Activated CD4-positive, alpha-beta T cell treated with anti-CD3 and anti-CD28 coated beads for 1 hour (primary cell): Measurements from ENCODE around the gene TNS4.

Experiments used
- DNase-seq: peaks from one replicate; pipeline ENCODE4 v3.0.0-alpha.2; 2020

The TNS4 gene

DNA sequence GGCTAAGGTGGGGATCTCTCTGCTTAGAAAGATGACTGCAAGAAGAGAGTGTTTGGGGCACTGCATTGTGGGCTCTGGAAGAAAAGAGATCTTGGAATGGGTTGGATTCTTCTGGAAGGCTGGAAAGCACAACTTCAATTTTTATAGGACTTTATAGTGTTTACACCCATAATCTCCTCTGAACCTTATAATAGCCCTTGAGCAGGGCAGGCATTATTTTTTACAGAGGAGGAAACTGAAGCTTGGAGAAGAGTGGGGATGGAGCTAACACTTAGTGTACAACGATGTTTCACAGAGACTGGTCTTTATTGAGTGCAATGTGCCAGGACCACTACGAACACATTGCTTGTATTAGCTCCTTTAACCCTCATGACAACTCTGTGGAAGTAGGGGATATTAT lies 10.4 kb downstream of the TNS4 start:
- DNase-seq = no peak

DNA sequence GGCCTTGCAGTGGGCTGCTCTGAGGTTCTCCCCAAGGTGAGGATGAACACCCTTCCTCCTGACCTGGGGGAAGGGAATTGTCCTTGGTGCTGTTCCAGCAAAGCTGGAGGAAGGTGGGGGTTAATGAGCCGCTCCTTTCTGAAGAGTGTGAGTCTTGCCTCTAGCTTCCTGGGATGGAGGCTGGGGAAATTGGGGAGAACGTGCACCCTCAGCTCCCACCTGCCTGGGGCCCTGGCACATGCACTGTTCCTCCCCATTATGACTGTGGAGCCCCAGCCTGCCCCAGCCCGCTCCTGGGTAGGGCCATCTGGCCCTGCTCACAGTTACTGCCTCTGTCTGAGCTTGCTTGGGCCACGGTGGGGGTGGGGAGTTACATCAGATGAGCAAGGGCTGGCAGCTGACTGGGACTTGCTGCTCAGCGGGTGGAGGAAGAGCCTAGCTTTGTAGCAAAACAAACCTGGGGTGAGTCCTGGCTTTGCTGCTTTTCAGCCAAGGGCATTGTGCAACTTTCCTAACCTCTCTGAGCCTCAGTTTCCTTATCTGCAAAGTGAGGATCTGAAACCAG lies 11.1 kb downstream of the TNS4 start:
- DNase-seq = no peak

DNA sequence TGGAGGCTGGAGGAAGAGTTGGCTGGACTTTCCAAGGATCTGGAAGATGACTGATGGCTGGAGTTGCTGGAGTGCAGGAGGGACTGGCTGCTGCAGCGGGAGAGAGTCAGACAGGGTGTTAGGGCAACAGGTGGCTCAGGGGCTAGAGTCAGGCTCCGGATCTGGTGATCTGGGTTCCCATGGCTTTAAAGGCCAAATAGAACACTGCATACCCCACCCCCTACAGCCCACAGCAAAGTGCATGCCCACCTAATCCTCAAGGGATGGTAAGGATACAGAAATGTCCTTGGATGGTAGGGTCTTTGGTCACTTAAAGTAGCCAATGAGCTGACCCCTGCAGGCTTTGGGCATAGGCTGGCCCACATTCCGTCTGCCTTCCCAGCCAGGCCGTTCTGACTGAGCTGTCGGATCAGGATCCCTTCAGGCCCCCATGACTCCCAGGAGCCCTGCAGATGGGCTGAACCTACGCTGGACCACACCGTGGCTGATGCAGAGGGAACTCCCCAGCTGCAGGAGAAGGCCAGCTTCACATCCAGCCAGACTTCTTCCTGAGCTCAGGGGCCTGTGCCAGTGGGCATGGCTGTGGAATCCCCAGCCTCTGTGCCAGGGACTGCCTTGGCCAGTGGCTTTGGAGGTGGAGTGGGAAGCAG lies 13.9 kb downstream of the TNS4 start:
- no peak for DNase-seq

DNA sequence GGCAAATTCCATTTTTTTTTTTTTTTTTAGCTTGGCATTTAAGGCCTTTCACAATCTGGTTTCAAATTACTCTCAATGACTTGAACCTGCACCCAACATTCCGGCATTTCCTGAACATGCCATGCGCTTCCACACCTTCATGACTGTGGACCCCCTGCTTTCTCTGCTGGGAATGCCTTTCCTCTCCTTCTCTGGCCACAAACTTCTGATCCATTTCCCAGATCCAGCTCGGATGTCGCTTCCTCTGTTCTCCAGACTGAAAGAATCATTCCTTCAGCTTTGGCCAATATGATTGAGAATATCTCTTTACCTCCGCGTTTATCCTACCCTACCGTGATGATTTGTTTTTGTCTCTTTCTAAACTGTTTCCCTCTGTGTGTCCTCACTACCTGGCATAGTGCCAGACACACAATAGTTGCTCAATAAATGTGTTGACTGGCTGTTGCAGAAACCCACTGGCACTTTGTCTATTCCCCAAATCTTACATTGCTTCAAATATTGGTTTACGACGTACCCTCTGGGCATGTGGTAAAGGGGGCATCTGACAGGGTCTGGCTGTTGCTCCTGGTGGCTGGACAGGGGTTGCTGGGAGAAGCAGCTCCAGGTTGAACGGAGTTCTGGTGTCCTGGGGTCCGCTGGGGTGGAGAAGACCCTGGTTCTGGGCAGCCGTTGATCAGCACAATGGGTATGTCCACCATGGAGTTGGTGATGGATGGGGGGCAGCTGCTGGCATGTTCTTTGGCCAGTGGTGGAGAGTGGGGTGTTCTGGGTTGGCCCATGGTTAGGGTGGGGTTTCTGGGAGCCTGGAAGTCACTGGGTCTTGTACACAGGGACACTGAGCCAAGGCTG lies 14.7 kb downstream of the TNS4 start:
- DNase-seq = no peak

DNA sequence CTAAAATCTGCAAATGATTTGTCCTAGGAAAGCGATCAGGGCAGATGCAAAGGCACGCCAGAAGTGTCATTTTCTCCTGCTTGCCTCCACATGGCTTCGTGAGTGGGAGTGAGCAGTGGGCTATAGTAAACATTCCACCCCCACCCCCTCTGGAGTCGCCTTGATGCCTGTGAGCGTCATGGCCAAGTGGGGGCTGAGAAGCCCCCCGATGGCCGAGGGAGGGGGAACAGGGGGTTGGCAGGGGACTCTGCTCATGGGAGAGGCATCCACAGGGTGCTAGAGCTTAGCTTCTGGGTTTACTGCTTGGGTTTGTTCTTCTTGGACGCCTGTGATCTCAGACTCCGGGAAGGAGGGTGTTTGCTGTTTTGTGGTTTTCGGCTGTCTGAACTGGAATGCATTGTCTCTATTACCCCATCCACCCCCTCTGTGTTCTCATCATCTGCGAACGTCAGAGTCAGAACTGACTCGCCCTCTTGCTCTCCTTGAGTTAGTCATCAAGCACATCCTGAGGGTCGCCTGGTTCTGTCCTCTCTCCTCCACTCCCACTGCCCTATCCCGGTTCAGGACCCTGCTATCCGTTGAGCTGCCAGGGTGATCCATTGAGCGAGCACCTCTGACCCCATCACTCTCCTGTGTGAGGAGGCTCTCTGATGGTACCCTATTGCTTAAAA lies 15.4 kb downstream of the TNS4 start:
- no peak for DNase-seq

DNA sequence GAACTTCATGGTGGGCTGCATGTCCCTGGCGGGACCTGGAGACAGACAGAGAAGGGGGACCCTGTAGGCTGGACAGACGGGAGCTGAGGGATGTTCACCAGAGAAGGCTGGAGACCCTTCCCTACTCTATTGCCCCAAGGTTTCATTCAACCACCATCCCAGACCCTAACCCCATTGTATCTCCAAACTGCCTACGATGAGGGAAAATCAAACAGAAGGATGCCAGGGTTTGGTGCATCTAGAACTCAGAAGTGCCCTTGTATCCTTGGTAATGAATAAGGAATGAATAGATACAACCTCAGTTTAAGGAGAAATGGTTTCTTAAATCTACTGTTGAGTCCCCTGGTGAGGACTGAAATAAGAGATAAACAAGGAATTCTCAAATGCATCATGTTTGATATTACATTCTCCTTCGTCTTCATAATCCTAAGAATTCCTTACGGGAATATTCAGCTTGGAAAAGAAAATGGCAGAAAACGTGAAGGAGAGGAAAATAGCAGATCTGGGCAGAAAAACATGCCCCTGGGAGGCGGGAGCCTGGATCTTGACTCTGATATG lies 16.4 kb downstream of the TNS4 start:
- no peak for DNase-seq

DNA sequence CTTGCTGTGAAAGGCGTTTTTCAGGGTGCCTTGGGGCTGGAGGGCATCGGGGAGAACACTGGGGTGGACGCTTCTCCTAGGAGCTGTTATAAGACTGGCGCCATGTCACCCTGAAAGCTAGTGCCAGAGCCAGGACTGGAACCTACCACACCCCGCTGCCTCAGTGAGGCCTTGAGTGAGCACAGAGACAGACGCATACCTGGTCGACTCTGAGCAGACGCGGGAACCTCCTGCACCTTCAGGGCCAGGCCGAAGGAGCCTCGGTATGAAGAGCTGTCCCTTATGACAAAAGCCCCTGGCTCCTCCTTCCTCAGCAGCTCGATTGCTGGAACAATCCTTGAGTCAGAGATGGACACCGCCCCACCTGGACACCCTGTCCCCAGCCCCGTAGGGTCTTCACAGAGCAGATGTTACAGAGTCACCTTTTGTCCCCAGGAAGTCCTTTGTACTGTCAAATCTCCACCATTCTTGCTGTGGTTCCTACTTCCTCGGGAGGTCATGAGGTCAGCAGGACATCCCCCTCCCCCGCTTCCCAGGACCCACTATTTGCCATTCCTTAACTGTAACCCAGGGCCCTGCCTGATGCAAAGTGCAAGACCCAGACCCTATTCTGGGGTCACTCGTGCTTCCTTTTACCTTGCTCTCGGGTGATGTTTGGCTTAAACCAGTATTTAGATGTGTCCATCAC lies 17.0 kb downstream of the TNS4 start:
- no peak for DNase-seq

DNA sequence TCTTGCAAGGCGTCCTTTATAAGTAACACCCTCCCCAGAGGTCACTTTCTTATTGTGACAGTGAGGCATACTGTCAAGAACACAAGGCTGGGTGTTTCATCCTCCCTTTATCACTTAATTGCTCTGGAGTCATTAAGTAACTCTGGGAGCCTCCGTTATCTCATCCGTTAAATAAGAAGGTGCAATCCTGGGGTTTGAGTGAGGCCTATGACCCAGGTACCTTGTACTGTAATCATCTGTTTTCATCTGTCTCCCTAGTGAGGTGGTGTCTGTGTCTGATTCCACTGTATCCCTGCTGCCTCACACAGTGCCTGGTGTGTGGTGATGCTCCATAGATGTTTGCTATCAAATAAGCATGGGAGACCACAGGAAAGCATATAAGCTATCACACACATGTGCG lies 17.7 kb downstream of the TNS4 start:
- no peak for DNase-seq

DNA sequence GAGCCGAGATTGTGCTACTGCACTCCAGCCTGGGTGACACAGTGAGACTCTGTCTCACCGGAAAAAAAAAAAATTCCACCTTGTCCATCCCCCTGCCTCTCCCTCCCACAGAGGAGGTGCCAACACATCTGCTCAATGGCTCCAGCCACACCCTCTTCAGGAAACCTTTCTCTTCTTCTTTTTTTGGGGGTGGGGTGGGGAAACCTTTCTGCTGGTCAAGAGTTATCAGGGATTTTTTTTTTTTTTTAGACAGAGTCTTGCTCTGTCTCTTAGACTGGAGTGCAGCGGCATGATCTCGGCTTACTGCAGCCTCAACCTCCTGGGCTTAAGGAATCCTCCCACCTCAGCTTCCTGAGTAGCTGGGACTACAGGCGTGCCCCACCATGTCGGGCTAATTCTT lies 18.7 kb downstream of the TNS4 start:
- no peak for DNase-seq

DNA sequence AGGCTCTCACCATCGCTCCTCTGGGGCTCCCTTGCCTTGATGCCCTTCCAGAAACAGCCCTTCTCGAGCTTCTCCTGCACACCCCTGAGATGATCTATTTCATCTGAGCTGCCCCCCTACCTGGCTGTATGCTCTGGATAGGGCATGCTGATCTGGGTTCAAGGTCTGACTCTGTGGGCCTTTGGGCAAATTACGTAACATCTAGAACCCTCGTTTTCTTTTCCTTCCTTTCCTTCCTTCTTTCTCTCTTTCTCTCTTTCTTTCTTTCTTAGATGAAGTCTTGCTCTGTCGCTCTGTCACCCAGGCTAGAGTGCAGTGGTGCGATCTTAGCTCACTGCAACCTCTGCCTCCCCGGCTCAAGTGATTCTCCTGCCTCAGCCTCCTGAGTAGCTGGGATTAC lies 20.3 kb downstream of the TNS4 start:
- no peak for DNase-seq

DNA sequence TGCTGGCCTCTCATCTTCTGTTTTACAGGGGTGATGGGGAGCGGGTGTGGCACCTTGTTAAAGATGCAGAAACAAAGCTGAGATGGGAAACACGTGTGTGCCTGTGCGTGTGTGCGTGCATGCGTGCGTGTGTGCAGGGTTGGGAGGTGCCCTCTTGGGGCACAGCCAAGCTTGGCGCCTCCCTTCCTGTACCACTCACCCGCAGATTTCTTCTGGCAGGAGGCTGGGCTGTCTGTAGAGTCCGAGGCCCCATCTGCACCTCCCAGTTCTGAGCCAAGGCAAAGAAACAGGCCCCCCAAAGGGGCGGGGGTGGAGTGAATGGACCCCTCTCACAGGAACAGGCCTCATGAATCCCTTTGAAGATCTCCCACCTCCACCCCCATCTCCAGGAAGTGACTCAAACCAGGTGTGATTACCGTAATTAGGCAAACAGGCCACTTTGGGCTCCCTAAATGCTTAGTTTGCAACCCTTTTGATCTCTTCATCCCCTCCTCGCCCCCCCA lies 20.9 kb downstream of the TNS4 start:
- peak; percentile 60 for DNase-seq

DNA sequence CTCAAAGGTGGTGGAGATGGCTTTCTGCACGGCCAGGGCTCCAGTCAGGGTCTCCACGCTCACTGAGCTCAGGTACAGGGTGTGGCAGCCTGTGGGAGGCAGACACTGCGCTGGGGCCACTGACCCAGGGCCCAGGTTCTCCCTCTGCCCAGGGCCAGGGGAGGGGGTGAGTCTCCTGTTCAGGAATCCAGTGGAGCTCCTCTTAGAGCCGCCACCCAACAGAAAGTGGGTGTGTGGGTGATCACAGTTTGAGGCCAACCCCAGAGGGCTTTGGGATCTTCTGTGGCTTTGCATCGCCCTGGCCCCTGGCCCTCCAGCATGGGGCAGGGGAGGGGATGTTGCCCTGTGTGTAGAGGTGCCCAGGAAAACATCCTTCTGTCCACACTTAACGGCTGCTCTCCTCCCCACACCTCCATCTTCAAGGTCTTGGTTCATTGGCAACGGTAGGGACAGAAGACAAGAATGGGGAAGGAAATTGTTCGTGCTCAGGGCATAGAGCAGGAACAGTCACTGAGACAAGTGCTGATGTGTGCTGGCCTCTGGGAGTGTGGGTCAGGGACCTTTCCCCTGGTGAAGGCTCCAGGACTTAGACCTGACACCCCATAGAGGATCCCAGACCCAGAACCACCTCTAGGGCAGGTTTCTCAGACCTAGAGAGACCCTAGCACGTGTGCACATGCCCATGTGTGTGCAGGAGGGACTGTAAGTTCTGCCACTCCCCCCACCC lies 21.5 kb downstream of the TNS4 start:
- no peak for DNase-seq

DNA sequence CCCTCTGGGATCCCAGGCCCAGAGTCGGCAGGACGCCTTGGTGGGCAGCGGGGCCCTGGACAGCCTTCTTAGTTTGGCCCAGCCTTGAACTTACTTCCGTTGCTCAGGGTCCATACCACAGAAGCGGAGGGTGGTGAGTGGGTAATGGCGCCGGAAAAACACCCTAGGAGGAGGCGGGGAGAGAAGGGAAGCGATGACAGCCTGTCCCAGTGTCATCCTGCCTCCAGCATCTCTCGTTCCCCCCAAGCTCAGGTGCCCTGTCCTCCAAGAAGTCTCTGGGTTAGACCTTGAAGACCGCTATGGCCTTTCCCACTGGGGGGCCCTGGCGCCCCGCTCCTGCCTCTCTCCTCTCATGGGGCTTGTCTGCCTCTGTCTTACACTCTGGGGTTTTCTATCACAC lies 22.9 kb downstream of the TNS4 start:
- DNase-seq = no peak

DNA sequence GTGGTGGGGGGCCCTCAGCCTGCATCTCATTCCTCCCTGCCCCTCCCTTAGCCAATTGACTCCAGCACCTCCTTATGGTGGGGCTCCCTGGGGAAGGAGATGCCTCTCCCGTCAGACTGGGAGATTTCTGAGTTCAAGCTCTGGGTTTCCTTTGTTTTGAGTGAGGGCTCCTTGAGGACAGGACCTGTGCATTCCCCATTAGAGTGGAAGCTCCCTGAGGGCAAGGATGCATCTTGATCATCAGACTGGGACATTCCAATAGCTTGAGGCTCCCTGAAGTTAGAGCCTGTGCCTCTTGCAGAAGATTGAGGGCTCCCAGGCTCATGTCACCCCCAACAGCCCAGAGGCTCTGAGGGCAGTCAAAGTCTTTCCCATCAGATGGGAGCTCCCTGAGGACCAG lies 23.6 kb downstream of the TNS4 start:
- DNase-seq = no peak

DNA sequence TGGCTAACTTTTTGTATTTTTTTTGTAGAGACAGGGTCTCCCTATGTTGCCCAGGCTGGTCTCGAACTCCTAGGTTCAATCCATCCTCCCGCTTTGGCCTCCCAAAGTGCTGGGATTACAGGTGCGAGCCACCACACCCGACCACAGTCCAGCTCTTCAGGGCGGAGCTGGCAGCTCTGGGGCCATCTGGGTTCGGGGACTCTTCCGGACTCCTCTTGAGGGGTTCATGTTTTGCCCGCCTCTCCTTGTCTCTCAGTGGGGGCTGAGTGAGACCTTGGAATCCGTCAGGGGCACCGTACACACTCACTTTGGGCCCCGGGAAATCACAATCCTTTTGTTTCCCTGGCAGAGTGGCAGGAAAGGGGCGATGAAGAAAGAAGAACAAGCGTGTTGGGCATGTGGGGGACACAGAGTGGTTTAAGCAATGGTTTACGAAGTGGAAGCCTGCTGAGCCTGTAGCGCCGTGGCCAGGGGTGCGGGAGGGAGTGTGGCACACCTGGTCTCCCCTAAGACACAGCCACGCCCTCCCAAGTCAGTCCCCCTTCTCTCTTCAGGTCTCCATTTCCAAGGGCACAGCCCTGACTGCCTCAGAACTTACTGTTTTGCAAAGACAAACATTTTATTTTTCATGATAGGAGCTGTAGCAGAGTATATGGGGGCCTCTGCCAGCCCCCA lies 26.1 kb downstream of the TNS4 start:
- DNase-seq = no peak

DNA sequence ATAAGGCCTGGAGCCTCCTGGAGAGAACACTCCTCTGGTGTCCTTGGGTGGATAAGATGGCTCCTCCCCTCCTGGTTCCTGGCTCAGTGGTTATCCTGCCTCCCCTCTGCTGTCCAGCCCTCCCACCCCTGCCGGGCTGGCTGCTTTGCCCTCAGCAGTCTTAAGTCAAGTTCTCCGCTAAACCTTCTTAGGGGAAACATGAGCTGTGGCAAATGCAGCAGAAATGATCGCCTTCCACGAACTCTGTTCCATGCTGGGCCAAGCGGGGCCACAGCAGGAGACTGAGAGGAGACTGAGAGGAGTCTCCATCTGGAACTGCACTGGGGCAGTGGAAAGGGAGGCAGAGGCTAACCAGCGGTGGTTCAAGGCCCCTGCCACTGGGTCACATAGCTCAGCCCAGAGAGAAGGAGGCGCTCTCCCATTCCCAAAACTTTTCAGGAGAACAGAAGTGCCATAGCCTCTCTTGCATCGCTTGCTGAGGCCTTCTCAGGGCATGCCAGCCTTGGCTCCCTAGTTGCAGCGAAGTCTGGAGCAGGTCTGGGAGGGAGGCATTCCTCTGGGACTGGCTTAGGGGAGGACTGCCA lies 26.9 kb downstream of the TNS4 start:
- DNase-seq = no peak

DNA sequence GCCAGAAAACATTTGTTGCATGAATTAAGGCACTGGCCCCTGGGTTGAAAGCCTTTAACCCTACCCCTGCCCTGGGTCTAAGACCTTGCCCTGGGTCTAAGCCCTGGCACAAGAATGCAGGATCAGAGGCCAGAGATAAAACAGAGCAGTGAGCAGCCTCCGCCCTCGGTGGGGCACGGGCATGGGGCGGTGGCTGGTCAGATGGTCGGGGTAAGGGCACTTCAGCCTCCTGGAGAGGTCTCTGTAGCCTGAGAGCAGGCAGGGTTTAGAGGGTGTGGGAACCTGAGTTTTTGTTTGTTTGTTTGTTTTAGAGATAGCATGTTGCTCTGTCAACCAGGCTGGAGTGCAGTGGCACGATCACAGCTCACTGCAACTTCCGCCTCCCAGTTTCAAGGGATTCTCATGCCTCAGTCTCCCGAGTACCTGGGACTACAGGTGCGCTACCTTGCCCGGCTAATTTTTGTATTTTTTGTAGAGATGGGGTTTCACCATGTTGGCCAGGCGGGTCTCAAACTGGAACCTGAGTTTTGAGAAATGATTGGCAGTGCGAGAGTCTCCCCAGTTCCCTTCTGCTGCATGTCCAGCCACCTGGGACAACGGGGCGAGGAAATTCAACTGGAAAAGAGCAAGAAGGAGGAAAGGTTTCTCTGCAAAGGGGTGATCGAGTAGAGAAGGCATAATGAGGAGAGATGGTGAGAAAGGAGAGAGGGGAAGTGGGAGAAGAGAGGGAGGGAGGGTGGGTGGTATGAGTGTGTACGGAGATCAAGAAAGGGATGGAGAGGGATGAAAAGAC lies 27.7 kb downstream of the TNS4 start:
- DNase-seq = no peak

DNA sequence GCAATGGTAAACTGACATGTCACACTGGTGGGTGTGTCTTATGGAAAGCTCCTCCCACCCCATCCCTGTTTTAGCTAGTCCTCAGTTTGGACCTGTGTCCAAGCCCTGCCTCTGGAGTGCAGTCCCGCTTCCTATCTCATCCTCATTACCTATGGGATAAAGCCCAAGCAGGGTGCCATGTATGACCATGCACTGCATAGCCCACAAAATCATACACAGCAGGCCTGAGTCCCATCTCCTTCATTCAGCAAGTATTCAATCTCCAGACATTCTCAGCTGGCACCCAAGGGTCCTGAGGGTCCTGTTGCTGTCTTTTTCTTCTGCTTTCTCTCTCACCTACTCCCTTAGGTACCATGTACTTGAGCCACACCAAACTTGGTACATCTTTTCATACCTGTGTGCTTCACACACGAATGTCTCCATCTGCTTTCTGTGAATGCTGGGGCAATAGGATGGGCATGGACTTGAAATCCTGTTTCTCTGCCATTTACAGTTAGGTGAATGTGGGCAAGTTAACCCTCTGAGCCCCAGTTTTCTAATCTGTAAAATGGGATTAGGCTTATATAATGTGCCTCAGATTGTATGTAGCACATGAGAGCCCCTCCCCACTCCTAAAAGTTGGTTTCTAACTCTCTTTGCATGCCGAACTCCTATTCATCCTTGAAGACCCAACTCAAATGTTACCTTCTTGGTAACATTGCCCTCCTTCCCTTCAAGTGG lies 28.5 kb downstream of the TNS4 start:
- DNase-seq = no peak
